GM19468 (cell line): Measurements from ENCODE around the gene ETV1.

Experiments
- ATAC-seq: cut with Tn5 transposase; IDR thresholded peaks from one replicate; pipeline ENCODE4 v1.9.1; 2021; ENCODE audit warnings: mild to moderate bottlenecking, moderate library complexity, moderate number of reproducible peaks; ENCODE audit not compliant: unreplicated experiment; ENCODE audit errors: extremely low read depth

ETV1 gene

DNA sequence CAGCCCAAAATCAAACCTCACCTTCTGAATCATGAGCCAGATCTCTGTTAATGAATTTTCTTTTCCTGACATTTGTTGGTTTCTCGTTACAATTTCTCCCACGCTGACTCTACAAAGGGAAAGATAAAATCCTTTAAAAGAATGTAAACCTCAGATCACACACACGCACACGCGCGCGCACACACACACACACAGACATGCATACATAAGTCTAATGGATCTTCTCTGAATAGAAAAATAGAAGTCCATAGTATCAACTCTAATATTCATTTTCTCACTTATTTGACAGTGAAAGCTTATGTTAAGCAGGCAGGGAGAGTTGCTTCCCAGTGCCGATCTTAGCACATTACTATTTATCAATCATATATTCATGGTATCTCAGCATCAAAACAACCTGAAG is 1.4 kb downstream of the ETV1 start:
- no peak for ATAC-seq

DNA sequence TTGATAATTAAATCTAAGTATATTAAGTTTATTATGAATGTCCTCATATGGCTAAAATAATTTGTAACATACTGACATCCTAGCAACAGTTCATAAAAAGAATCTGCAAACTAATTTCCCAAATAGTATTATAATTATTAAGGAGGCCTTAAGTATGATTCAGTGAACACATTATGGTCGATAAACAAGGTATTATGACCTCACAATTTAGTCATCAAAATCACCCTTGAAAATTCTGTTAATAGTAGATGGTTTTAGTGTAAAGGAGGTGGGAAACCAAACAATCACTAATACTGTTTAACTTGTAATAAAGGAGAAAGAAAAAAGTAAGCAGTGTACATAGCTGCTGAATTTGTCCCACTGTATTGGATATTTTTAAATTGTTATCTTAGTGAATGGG is 2.1 kb downstream of the ETV1 start:
- ATAC-seq = no peak

DNA sequence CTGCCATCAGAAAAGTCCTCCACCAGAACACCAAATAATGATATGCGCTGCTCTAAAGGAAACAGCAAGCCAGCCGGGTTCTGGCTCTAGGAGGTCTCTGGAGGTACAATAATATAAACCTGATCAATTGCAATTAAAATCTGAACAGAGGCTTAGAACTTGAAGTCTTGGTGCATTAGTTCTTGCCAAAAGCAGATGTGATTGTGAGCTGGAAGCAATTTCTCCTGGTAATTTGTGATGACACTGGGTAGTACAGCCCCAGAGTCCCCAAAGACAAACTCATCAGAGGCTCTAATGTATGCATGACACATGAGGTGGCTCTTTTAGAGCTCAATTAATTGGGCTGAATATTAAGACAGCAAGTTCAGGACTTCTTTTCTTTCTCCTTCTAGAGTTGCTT is 3.3 kb downstream of the ETV1 start:
- no peak for ATAC-seq

DNA sequence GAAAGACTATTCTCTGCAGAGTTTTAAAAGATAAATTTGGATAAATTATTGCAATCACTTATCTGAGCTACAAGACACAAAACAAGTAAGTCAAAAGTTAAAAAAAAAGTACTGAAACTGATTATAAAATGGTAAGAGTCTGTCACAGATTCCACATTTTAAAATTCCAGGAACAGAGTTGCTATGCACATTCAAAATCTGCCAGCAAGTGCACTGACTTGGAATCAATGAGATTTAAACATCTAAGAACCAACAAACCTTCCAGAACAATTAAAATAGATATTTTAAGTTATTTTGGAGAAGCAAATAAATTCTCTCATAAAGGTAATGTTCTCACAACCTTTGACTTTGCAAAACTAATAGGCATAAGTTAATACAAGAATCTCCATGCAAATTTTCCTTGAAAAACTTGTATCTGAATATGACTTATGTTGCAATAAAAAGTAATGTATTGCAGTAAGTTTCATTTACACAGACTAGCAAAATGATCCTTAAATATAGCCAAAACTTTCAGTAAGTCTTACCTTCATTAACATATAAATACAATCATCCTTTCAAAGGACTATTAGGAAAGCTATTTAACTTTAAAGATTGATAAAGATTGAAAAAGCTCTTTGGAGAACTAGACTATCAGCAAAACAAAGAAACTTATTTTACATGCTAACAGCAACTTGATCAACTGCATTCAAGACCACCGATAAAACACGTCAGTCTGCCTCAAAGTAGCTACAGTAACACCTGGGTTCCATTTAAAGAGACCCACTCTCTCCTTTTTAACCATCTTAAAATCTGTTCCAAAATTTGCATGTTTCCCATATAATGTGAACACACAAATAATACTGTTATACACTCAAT is 4.4 kb downstream of the ETV1 start:
- ATAC-seq = no peak

DNA sequence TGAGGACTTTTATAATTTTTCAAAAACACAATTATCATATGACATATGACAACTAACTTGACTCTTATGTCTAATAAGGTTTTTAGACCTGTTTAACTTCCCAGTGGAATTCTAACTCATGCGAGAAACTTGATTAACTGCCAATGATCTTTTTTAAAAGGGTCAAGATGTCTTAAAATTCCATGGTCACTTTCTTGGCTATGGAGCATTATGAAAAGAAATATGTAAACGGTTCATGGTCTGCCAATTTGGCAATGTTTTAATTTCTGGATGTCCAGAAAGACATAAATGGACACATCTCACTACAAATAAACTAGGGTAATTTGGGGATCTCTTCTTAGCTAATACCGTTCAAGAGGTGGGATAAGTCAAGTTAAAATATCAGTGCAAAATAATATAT is 5.4 kb downstream of the ETV1 start:
- ATAC-seq = no peak

DNA sequence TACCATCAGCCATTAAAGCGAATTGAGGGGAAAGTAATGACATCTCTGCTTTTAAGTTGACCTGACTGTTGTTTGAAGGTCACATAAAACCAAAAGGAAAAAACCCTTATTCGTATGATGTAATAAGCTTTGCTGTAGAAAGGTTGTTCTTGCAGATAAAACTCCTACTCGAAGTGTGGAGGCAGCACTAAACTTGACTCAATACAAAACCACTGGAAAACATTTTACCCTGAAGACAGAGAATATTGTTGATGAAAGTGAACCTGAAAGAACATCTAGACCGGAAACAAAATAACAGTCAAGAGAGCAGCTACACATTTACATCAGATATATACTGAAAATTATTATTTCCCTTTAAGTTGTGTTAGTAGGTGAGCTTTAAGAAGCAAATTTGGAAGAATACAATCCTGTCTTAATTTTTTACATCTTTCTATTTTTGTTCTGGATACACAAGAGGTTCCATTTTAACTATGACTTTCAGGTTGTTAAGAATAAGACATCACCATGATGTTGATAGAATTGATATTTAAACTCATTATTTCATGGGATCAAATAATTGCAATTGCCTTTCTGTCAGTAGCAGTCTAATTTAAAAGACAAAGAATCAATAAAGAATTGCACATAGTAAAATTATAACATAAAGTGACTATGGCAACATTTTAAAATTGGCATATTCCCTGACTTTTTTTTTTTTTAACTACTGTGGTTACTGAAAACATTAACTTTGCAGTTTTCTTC is 6.4 kb downstream of the ETV1 start:
- no peak for ATAC-seq

DNA sequence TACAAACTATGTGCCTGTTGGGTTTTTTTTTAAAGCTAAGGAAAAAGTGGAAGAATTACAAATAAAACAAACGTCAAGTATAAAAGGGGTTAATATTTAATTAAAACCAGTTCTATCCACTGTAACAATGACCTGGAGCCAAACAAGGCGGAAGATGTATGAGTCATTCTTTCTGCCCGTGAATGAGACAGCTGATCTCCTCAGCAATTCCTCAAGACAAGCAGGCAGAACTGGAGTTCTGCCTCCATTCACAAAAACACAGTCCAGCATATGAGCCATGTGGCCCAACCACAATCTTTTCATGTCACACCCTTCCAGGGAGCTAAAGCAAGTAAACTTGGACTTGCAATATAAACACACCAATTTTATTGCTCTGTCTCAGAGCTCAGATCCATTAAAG is 8.4 kb downstream of the ETV1 start:
- no peak for ATAC-seq

DNA sequence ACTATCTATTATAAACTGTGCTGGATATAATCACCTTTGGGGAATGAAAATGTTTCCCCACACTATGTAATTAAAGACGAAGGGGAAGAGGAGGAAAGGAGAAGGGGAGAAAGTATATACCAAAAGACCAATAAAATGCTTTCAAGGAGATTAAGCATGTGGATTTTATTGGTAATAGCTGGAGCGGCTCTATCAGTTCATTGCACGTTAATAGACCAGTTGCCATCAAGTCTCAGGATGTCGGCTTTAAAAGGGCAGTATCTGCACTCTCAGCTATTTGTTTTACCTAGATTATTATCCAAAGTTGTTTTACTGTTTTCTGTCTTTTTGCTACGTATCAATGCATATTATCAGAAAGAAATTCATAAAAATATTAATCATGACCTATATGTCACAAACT is 9.0 kb downstream of the ETV1 start:
- no peak for ATAC-seq

DNA sequence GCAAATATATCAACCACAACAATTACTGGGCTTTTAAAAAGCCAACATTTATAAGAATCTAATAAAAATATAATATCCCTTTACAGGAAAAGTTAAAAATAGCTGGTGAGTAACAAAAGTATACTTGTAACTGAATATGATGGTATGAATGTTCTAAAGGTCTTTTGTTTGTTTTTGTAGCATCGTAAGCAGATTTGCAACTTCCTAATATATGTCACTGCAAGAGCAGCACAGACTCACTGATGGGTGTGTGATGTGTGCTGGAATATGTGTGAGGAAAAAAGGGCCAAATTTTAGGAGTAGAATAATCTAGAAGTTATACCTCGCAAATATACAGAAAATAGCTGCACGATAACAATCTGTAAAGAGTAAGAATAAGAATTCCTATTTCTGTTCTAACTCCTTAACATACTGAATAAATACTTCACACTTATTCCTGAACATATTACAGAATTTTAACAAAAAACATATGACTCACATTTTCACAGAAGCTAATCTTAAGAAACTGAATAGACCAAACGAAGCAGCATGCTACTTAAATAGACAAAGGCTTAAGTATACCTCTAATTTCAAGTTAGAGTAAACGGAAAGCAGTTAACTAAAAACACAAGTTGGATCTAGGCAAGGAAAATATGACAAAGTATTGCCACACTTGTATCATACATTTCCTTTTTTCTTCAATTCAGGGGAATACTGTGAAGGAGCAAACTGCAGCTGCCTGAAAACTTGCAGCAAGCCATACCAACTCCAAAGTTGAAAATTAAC is 9.6 kb downstream of the ETV1 start:
- ATAC-seq = no peak

DNA sequence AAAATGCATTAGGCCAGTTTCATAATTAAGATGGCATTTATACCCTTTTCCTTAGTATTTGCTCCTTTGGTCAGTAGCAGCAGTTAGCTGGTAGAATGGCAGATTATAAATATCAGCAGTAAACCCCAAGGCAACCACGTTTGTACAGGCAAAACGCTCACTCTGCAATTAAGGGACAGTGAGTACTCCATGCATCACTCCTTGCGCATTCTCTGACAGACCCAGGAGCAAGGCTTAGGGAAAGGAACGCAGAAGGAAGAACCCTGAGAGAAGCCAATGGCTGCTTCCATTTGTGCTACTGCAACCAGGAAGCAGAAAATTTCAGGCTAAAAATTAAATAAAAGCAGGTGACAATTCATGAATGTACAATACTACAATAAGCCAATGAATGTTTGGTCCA is 12.9 kb downstream of the ETV1 start:
- no peak for ATAC-seq

DNA sequence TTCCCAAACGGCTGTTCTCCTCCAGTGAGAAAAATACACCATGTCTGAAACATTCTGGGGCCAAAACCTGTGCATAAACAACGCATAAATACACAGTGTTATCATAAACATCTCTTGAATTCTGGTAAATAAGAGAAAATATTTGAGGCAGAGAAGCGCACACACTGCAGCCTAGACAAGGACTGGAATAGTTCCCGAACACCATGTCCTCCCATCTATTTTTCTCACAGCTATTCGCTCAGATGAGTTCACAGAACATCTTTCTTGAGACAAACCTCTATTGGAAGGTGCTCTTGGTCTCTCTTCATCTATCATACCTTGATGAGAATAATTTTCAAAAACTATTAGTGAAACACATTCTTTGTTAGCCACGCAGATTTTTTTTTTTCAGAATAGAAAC is 24.4 kb downstream of the ETV1 start:
- ATAC-seq = no peak

DNA sequence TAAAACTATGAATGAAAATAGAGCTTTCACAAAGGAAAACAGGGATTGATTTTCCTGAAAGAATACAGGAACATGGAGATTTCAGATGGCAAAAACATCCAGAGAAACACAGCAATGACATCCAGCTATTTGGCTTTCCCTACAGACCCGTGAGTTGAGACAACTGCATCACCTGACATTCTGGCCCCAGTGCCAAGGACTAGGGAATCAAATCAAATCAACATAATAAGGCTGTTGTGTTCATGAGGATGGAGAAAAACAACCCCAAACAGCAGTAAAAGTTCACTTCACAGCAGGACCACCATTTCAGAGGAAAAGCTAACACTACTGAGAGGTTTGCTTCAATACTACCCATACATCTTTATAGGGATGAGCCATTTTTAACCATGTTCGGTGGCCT is 25.5 kb downstream of the ETV1 start:
- ATAC-seq = no peak

DNA sequence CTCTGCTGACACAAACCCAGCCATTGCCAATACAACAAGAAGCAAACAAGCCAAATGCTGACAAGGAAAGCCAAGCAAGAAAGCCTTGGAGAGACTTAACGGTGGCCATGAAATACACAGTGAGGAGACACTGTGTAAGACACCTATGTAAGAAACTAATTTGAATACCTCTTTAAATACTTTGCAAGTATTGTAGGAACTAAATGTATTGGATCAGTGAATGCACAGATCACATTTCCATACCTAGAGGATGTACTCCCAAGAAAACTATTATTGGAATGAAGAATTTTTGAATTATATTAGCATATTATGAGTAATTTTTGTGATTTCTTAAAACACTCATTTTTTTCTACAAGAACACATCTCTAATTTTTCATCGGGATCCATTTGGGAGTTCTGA is 34.0 kb downstream of the ETV1 start:
- ATAC-seq = no peak

DNA sequence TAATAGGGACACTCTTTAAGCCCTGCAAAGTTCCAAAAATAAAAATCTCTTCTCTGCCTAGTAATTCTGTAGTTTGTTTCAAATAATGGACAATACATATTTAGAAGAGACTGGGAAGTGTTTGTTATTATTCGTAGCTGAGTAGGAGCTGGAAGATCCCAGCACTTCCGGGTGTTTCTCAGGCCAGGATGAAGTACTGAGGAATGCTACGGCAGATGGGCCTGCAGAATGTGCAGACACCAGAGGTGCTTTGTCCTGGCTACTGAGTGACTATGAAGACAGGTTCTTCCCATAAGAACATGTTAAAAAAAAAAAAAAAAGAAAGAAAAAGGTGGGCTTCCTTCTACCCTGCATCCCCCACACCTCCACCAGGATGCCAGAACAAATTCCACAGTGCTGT is 36.1 kb downstream of the ETV1 start:
- ATAC-seq = no peak

DNA sequence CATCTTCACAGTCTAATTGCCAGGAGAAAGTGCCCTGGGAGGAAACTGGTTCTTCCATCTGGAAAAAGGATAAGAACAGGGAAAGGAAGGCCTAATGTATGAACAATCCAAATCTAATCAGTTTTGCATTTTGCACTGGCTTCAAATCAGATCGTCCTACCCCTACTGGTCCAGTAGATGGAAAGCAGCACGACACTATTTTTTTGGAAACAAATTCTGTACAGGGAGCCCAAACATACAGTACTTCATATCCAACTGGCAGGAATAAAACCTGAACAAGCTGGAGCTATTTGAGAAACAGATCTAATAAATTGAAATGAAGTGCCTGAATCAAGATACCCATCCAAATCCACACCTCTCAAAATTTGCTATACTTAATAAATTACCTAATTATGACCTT is 36.5 kb downstream of the ETV1 start:
- no peak for ATAC-seq

DNA sequence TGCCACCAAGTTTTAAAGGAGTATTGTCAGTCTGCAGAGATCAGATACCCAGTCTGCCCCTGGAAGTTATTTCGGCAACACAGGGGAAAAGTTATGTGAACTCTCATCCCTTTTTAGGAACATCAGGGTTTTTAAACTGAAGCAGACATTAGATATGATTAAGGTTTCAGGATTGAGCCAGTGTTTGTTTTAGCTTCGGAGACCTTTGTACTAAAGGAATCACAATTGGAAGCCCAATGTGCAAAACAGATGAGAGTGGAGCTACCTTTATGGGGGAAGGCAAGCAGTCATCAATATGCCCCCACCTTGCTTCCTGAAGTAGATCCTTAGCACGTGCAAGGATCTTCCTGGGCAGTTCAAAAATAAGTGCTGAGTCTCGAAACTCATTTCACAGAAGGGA is 39.5 kb downstream of the ETV1 start:
- no peak for ATAC-seq

DNA sequence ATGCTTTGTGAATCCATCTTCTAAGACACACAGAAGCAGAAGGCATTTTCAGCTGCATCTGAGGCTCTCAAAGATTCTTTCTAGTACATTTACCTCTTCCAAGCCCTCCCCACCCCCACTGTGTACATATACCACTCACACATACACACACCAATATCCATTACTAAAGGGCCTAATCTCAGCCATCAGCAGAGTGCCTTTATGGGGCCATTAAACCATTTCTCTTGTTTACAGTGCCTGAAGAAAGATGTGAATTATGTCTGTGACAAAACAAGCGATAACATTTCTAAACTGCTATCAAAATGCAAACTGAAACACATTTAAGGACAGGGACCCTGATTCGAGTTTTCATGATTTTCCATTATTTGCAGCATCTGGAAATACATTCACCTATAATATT is 40.0 kb downstream of the ETV1 start:
- no peak for ATAC-seq

DNA sequence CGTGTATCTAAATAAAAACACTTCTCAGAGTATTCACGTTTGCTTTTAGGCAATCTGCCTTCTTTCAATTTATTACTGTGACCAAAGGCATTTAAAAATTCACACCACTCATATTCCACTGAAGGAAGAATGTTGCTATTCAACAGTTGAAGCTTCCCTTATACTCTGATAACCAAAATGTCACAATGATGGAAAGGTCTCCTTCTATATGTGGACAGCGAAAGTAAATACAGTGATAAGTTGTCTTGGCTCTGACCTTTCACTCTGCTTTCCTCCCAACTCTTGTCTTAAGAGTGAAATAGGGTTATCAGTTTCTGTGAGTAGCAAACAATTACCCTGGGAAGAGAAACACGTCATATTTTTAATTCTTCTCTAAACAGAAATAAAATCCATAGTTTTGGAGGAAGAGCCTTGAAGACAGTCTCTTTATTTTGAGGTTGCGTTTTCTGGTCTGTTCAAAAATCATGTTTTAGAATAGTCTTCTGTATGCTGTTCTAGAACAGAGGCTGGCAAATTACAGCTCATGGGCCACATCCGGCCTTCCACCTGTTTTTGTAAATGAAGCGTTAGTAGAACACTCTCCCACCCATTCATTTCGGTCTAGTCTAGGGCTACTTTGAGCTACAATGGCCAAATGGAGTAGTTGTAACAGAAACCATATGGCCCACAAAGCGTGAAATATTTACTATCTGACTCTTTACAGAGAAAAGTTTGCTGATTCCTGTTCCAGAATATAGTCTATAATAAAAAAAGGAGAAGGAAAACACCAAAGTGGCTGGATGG is 41.3 kb downstream of the ETV1 start:
- ATAC-seq = no peak

DNA sequence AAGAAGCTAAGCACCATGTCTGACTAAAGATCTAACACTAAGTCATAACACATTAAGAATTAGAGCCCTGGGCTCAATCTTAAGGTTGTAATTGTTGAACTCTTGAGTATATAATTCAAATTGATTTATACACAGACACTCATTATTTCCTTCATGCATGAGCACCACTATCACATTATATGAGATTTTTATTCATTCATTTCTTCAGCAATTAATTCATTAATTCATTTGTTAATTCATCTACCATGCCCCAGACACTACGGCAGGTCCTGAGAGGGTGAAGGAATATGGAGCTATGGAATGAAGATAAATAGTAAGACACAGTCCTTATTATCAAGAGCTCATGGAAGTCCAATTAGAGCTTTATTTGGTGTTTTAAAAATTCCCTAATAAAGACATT is 41.9 kb downstream of the ETV1 start:
- no peak for ATAC-seq

DNA sequence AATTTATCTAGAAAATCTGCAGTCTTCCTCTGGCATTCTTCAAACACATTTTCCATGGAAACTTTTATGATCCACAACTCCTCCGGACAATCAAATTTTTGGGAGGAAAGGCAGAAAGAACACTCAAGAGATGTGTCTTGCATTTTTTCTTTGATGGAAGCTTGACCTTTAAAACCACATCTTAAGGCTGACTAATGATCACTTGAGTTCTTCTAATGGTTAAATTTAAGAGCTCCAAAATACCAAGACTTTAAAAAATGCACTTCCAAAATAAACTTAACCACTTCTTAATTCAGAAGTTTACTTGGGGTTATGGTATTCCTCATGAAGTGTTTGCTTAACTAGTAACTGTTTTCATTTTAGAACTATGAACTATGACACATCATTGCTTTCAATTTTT is 43.3 kb downstream of the ETV1 start:
- no peak for ATAC-seq
